SK-N-SH (cell line): ENCODE data around the gene SLC17A4. TPM values are rescaled to one million over a fixed set of nuclear protein-coding genes. Genes with fewer than 3 reads are reported as not detected.

ENCODE experiments used
- CTCF ChIA-PET: fragments of 300-600, 350-600 bp; formaldehyde crosslinking; extraction: SDS; loops from one replicate; lab custom pipeline; 2021; lab: Yijun Ruan, JAX
- POLR2A ChIA-PET: fragments of 350-600 bp; sonication (Branson Sonifier 250); formaldehyde crosslinking; extraction: SDS; loops from one replicate; lab custom pipeline; 2020; ENCODE audit warnings: antibody characterized with exemption, inconsistent platforms; lab: Yijun Ruan, JAX
- DNase-seq: peaks from one replicate; pipeline ENCODE4 v3.0.0; 2012
- H2AFZ ChIP-seq: fragments of 200-600 bp; sonication (generic); 2 replicates; pipeline ENCODE4 v1.8.1; 2016; ENCODE audit warnings: antibody characterized with exemption, mild to moderate bottlenecking, low read depth
- H3F3A ChIP-seq: fragments of 200-600 bp; sonication (generic); replicated peaks from 2 replicates; pipeline ENCODE3; 2016; ENCODE audit warnings: antibody characterized with exemption, mild to moderate bottlenecking; ENCODE audit not compliant: insufficient read depth
- H3K27ac ChIP-seq, 2 experiments: fragments of 200-500 bp in 1 of 2; fragments of 200-600 bp in 1 of 2; sonication (Bioruptor generic) in 1 of 2; sonication (generic), shearing (Covaris generic) in 1 of 2; 2 replicates each; pipeline versions ENCODE4 v1.5.1 to v1.6.1; 2014 to 2016; ENCODE audit warnings: low read depth in 2 of 2, inconsistent platforms in 1 of 2, low read length in 1 of 2, mild to moderate bottlenecking in 1 of 2, mixed read lengths in 1 of 2
- H3K27me3 ChIP-seq: fragments of 200-600 bp; sonication (generic), shearing (Covaris generic); 2 replicates; pipeline ENCODE4 v1.6.1; 2016; ENCODE audit warnings: mixed run types; ENCODE audit not compliant: insufficient read depth
- H3K36me3 ChIP-seq, 2 experiments: fragments of 200-500 bp in 1 of 2; fragments of 200-600 bp in 1 of 2; sonication (Bioruptor generic) in 1 of 2; sonication (generic) in 1 of 2; replicated peaks in 1 of 2; 2 replicates each; pipeline versions ENCODE3 to v1.5.1; 2014 to 2016; ENCODE audit warnings: low read length in 1 of 2, mild to moderate bottlenecking in 1 of 2; ENCODE audit not compliant: insufficient read depth in 2 of 2, control insufficient read depth in 1 of 2
- H3K4me1 ChIP-seq, 2 experiments: fragments of 200-500 bp in 1 of 2; fragments of 200-600 bp in 1 of 2; sonication (Bioruptor generic) in 1 of 2; sonication (generic), shearing (Covaris generic) in 1 of 2; 2 replicates each; pipeline versions ENCODE4 v1.5.1 to v1.6.1; 2014 to 2016; ENCODE audit warnings: low read depth in 1 of 2, low read length in 1 of 2, mixed run types in 1 of 2; ENCODE audit not compliant: insufficient read depth in 2 of 2, control insufficient read depth in 1 of 2
- H3K4me2 ChIP-seq: fragments of 200-600 bp; sonication (generic), shearing (Covaris generic); 2 replicates; pipeline ENCODE4 v1.6.1; 2017; ENCODE audit warnings: mixed run types
- H3K4me3 ChIP-seq, 2 experiments: fragments of 200-500 bp in 1 of 2; fragments of 200-600 bp in 1 of 2; sonication (Bioruptor generic) in 1 of 2; sonication (generic), shearing (Covaris generic) in 1 of 2; 2 replicates each; pipeline versions ENCODE4 v1.5.1 to v1.8.1; 2014 to 2016; ENCODE audit warnings: low read depth in 2 of 2, inconsistent platforms in 1 of 2, low read length in 1 of 2, mild to moderate bottlenecking in 1 of 2, mixed read lengths in 1 of 2, moderate library complexity in 1 of 2
- H3K79me2 ChIP-seq: fragments of 200-600 bp; sonication (generic); 2 replicates; pipeline ENCODE4 v1.8.1; 2017; ENCODE audit warnings: mild to moderate bottlenecking; ENCODE audit not compliant: insufficient read depth
- H3K9ac ChIP-seq: fragments of 200-600 bp; sonication (generic); 2 replicates; pipeline ENCODE4 v1.6.1; 2017; ENCODE audit warnings: mixed run types
- H3K9me2 ChIP-seq: fragments of 200-600 bp; sonication (generic); 2 replicates; pipeline ENCODE4 v1.6.1; 2017; ENCODE audit warnings: mixed run types
- H3K9me3 ChIP-seq: fragments of 200-600 bp; sonication (generic); 2 replicates; pipeline ENCODE4 v1.6.1; 2017; ENCODE audit warnings: mixed run types, mild to moderate bottlenecking, moderate library complexity
- H4K20me1 ChIP-seq: fragments of 200-600 bp; sonication (generic); 2 replicates; pipeline ENCODE4 v1.6.1; 2017; ENCODE audit warnings: mild to moderate bottlenecking, mixed run types; ENCODE audit not compliant: insufficient read depth
- CTCF ChIP-seq: fragments of 200-600 bp; sonication (generic); IDR thresholded peaks from 2 replicates; pipeline ENCODE4 v1.6.1; 2017; ENCODE audit warnings: antibody characterized with exemption, mild to moderate bottlenecking, moderate library complexity
- ELF1 ChIP-seq: IDR thresholded peaks from 2 replicates; pipeline ENCODE4 v1.4.0; 2012
- EZH2phosphoT487 ChIP-seq: fragments of 200-600 bp; sonication (generic); IDR thresholded peaks from 2 replicates; pipeline ENCODE4 v1.6.1; 2017; ENCODE audit warnings: low read depth, mixed run types, mild to moderate bottlenecking, antibody characterized with exemption, moderate library complexity, borderline replicate concordance
- FOSL2 ChIP-seq: IDR thresholded peaks from 2 replicates; pipeline ENCODE4 v1.4.0; 2012; ENCODE audit warnings: low read depth, mild to moderate bottlenecking, moderate library complexity, borderline replicate concordance
- FOXJ3 ChIP-seq: sonication (generic); formaldehyde crosslinking; IDR thresholded peaks from 2 replicates; pipeline ENCODE4 v1.5.1; 2020; ENCODE audit warnings: mild to moderate bottlenecking, missing genetic modification reagents
- FOXM1 ChIP-seq: IDR thresholded peaks from 2 replicates; pipeline ENCODE4 v1.4.0; 2012; ENCODE audit warnings: low read depth, mild to moderate bottlenecking
- GABPA ChIP-seq: IDR thresholded peaks from 2 replicates; pipeline ENCODE4 v1.4.0; 2012; ENCODE audit warnings: low read depth, mild to moderate bottlenecking
- GATA2 ChIP-seq: sonication (generic); formaldehyde crosslinking; IDR thresholded peaks from 2 replicates; pipeline ENCODE4 v1.5.0; 2020; ENCODE audit warnings: mild to moderate bottlenecking, missing genetic modification reagents
- IRF3 ChIP-seq: fragments of 150-350 bp; IDR thresholded peaks from 2 replicates; pipeline ENCODE4 v1.6.1; 2016; ENCODE audit warnings: mild to moderate bottlenecking, low read depth, low read length
- JUND ChIP-seq: IDR thresholded peaks from 2 replicates; pipeline ENCODE4 v1.4.0; 2012
- MAX ChIP-seq: IDR thresholded peaks from 2 replicates; pipeline ENCODE4 v1.4.0; 2012; ENCODE audit warnings: low read depth
- MEF2A ChIP-seq: IDR thresholded peaks from 2 replicates; pipeline ENCODE4 v1.4.0; 2012; ENCODE audit warnings: low read depth, borderline replicate concordance
- MXI1 ChIP-seq: IDR thresholded peaks from 2 replicates; pipeline ENCODE4 v1.6.1; 2012; ENCODE audit warnings: mild to moderate bottlenecking, low read depth, low read length, improper control_type of control experiment
- NRF1 ChIP-seq: IDR thresholded peaks from 2 replicates; pipeline ENCODE4 v1.6.1; 2012; ENCODE audit warnings: low read depth, mild to moderate bottlenecking, low read length
- POLR2AphosphoS5 ChIP-seq: IDR thresholded peaks from 2 replicates; pipeline ENCODE4 v1.6.1; 2012; ENCODE audit warnings: low read depth, low read length
- RCOR1 ChIP-seq: fragments of 150-350 bp; IDR thresholded peaks from 2 replicates; pipeline ENCODE4 v1.6.1; 2017; ENCODE audit warnings: antibody characterized with exemption, low read length
- TAF1 ChIP-seq: IDR thresholded peaks from 2 replicates; pipeline ENCODE4 v1.6.1; 2012; ENCODE audit warnings: low read depth, mild to moderate bottlenecking, low read length, moderate library complexity, borderline replicate concordance
- TCF12 ChIP-seq: IDR thresholded peaks from 2 replicates; pipeline ENCODE4 v1.4.0; 2012
- TEAD4 ChIP-seq: IDR thresholded peaks from 2 replicates; pipeline ENCODE4 v1.4.0; 2012; ENCODE audit warnings: mild to moderate bottlenecking, borderline replicate concordance; ENCODE audit not compliant: insufficient read depth
- ZBTB33 ChIP-seq: IDR thresholded peaks from 2 replicates; pipeline ENCODE4 v1.4.0; 2012; ENCODE audit warnings: low read depth, borderline replicate concordance
- WGBS: methylation state at CpG from one replicate; pipeline ENCODE4 v1.1.6; 2017; ENCODE audit warnings: low lambda C conversion rate; 5-methylcytosine and 5-hydroxymethylcytosine counted together
- polyA plus RNA-seq, 3 experiments: library from polyadenylated mRNA; depleted of rRNA; stranded (reverse); fragments of >200 nt; gene quantifications; 2 replicates each; pipeline ENCODE4 v1.2.3, GENCODE V29; 2012

Gene SLC17A4
- polyA plus RNA-seq, 1 of the 3 experiments (the other 2 are of a cell fraction) = not detected

GRCh38 chr6:25816252-25816651 is 61.7 kb downstream of the SLC17A4 start:
- Histone ChIP-seq H2AFZ (no peak overlapping the region), H3K9me2 (no peaks in the 10 kb centered on the region), H3K79me2 (no peaks in the 10 kb centered on the region), H3K27me3 (no peaks in the 10 kb centered on the region), H3K27ac (no peak overlapping the region), H3K4me3 (no peak overlapping the region), H3K36me3 (no peaks in the 10 kb centered on the region), H4K20me1 (no peaks in the 10 kb centered on the region), H3K4me1 (no peaks in the 10 kb centered on the region), H3K9me3 (no peaks in the 10 kb centered on the region), H3K4me2 (no peak overlapping the region), H3K9ac (no peak overlapping the region), H3F3A (no peaks in the 10 kb centered on the region)
- POLR2A ChIA-PET = no interaction called here
- 74% methylated on average over 2 of the region's 2 CpGs for WGBS
- CTCF ChIA-PET = interaction anchor here (1.4 to 1.5 kb wide), 2 partner anchors 12 to 23 kb away, joined by 3 read pairs; no protein-coding TSS in a partner anchor
- no peak for DNase-seq
- TF ChIP-seq TCF12 (no peak), FOXJ3 (no peak), MXI1 (no peak), JUND (no peak), GATA2 (CRISPR knock-in tag) (no peak), FOXM1 (no peak), RCOR1 (no peak), TEAD4 (no peak), ZBTB33 (no peak), POLR2AphosphoS5 (no peak), FOSL2 (no peak), NRF1 (no peak)

- Histone ChIP-seq H3K27ac (no peak overlapping the region), H3K27me3 (no peaks in the 10 kb centered on the region), H3F3A (no peaks in the 10 kb centered on the region), H3K9ac (no peak overlapping the region), H3K4me1 (no peaks in the 10 kb centered on the region), H3K79me2 (no peaks in the 10 kb centered on the region), H3K4me3 (no peak overlapping the region), H3K4me2 (no peak overlapping the region), H2AFZ (no peak overlapping the region), H3K9me2 (no peaks in the 10 kb centered on the region), H3K36me3 (no peaks in the 10 kb centered on the region), H3K9me3 (no peaks in the 10 kb centered on the region), H4K20me1 (no peaks in the 10 kb centered on the region)
- DNase-seq = no peak
- TF ChIP-seq EZH2phosphoT487 (no peak), TAF1 (no peak), MEF2A (no peak), ELF1 (no peak), NRF1 (no peak), MAX (no peak), IRF3 (no peak), CTCF (no peak), GABPA (no peak), MXI1 (no peak)
- ChIA-PET POLR2A (no interaction called here), CTCF (no interaction called here)
These were observed 66.8 kb downstream of the SLC17A4 start for GRCh38 chr6:25821341-25821740.
